Naive B cell (primary cell): Measurements from ENCODE around the gene ODF4. TPM values are rescaled to one million over a fixed set of nuclear protein-coding genes. Genes with fewer than 3 reads are reported as not detected.

Source experiments
- ATAC-seq, 2 donors: fragments of 150-1000 bp; cut with Tn5 transposase; 2 replicates each; pipeline ENCODE4 v1.10.0; 2021; ENCODE audit warnings: low read depth in 2 of 2, mild to moderate bottlenecking in 2 of 2, moderate library complexity in 2 of 2
- DNase-seq: peaks from one replicate; pipeline ENCODE4 v3.0.0; 2022
- H3K27ac Mint-ChIP-seq, 6 donors: one replicate each; pipeline ENCODE4 v1.8.0; 2020 to 2022; ENCODE audit warnings: mild to moderate bottlenecking in 6 of 6, mixed read lengths in 6 of 6, moderate library complexity in 5 of 6, inconsistent platforms in 2 of 6
- H3K27me3 Mint-ChIP-seq, 3 donors: one replicate each; pipeline ENCODE4 v1.8.0; 2021 to 2022; ENCODE audit warnings: mixed read lengths in 3 of 3, mild to moderate bottlenecking in 1 of 3
- H3K36me3 Mint-ChIP-seq, 2 donors: one replicate each; pipeline ENCODE4 v1.8.0; 2020 to 2022; ENCODE audit warnings: mixed read lengths in 2 of 2, inconsistent platforms in 1 of 2, mild to moderate bottlenecking in 1 of 2
- H3K4me1 Mint-ChIP-seq, 3 donors: one replicate each; pipeline ENCODE4 v1.8.0; 2020 to 2022; ENCODE audit warnings: mixed read lengths in 3 of 3, inconsistent platforms in 1 of 3, mild to moderate bottlenecking in 1 of 3, moderate library complexity in 1 of 3
- H3K4me3 Mint-ChIP-seq, 8 donors: one replicate each; pipeline ENCODE4 v1.8.0; 2020 to 2022; ENCODE audit warnings: mild to moderate bottlenecking in 8 of 8, mixed read lengths in 8 of 8, moderate library complexity in 8 of 8, inconsistent platforms in 2 of 8
- H3K9me3 Mint-ChIP-seq, 7 donors: one replicate each; pipeline ENCODE4 v1.8.0; 2020 to 2022; ENCODE audit warnings: mixed read lengths in 7 of 7, mild to moderate bottlenecking in 5 of 7, inconsistent platforms in 2 of 7, moderate library complexity in 1 of 7
- polyA plus RNA-seq, 6 donors: library from polyadenylated mRNA; unstranded; fragments of 300-500 nt; fragmentation: Illumina TruSeq; gene quantifications; one replicate each; pipeline ENCODE4 v1.2.3, GENCODE V29; 2021; ENCODE audit warnings: low read depth in 6 of 6

ODF4 gene
- polyA plus RNA-seq, result not detected

DNA sequence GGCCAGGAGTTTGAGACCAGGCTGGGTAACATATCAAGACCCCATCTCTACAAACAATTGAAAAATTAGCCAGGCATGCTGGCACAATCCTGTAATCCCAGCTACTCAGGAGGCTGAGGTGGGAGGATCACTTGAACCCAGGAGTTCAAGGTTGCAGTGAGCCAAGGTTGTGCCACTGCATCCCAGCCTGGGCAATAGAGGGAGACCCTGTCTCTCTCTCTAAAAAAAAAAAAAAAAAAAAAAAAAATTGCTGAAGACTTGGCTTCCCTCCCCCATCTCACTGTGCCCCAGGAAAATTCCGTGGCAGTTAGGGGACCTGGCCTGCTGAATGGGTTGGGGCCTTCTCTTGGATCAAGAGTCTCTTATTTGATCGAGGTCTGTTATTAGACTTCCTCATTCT, at the start of gene ODF4:
Gene ODF4, plus strand, starts transcription at position 301 of the 400 bp plus-strand sequence. CDS start 212 bp downstream, outside the sequence.
- ATAC-seq (no peak), DNase-seq (no peak)
- no peak within 1 kb of the TSS for H3K4me3 Mint-ChIP-seq
- H3K27ac Mint-ChIP-seq, result peak within 1 kb of the TSS in 1 of 6 donors; percentile 67
- no peaks in the 10 kb centered on the region for H3K9me3 Mint-ChIP-seq
- H3K36me3 Mint-ChIP-seq, result no peaks in the 10 kb centered on the region
- peaks cover 7 to 8% (median 7%) of the 10 kb centered on the region in 3 donors for H3K4me1 Mint-ChIP-seq
- H3K27me3 Mint-ChIP-seq, result peaks cover 7 to 13% (median 12%) of the 10 kb centered on the region in 3 donors

- Mint-ChIP-seq H3K4me1 (peaks cover 48 to 70% (median 64%) of the 10 kb centered on the region in 3 donors), H3K9me3 (no peaks in the 10 kb centered on the region), H3K4me3 (peak overlapping the region; percentile 60 to 98 (median 96)), H3K27me3 (no peaks in the 10 kb centered on the region), H3K36me3 (no peaks in the 10 kb centered on the region), H3K27ac (peak overlapping the region in 4 of 6 donors; percentile 82 to 95 (median 86))
- DNase-seq, result no peak
- ATAC-seq, result no peak
Observed at GRCh38 chr17:8290043-8290442, 49.6 kb upstream of the ODF4 start.

- no peaks in the 10 kb centered on the region for H3K9me3 Mint-ChIP-seq
- DNase-seq, result no peak
- no peak for ATAC-seq
- H3K4me3 Mint-ChIP-seq, result peak overlapping the region in 4 of 8 donors; percentile 37 to 68 (median 57)
- H3K4me1 Mint-ChIP-seq, result peaks cover 46 to 65% (median 52%) of the 10 kb centered on the region in 3 donors
- peak overlapping the region in 2 of 6 donors; percentile 36 to 71 for H3K27ac Mint-ChIP-seq
- no peaks in the 10 kb centered on the region for H3K36me3 Mint-ChIP-seq
- no peaks in the 10 kb centered on the region for H3K27me3 Mint-ChIP-seq
Observed at GRCh38 chr17:8292639-8293395, 46.8 kb upstream of the ODF4 start.

DNA sequence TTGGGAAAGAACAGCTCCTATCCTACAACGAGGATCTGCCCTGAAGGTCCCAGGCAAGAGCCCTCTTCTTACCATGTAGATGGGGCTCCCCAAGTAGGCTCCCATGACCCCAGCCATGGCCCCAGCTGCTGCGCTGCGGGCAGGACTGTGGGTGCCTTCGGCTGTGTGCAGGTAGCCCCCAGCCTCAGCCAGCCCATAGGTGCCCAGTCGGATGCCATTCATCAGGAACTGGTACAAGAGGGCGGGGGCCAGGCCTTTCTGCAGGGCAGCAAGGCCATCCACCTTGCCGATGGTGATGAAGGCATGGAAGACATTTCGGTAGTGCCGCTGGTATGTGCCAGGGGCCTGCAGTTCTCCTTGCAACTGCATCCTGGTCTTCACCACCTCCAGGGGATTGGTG, 45.3 kb upstream of the ODF4 start:
- no peaks in the 10 kb centered on the region for H3K9me3 Mint-ChIP-seq
- ATAC-seq (no peak), DNase-seq (no peak)
- peaks cover 38 to 49% (median 42%) of the 10 kb centered on the region in 3 donors for H3K4me1 Mint-ChIP-seq
- no peaks in the 10 kb centered on the region for H3K36me3 Mint-ChIP-seq
- H3K27ac Mint-ChIP-seq, result peak overlapping the region in 3 of 6 donors; percentile 87 to 95 (median 93)
- H3K4me3 Mint-ChIP-seq, result peak overlapping the region; percentile 85 to 97 (median 96)
- H3K27me3 Mint-ChIP-seq, result no peaks in the 10 kb centered on the region

GRCh38 chr17:8294814-8295316, 44.8 kb upstream of the ODF4 start:
- Mint-ChIP-seq H3K36me3 (no peaks in the 10 kb centered on the region), H3K4me3 (peak overlapping the region; percentile 85 to 97 (median 96)), H3K4me1 (peaks cover 33 to 44% (median 37%) of the 10 kb centered on the region in 3 donors), H3K27me3 (no peaks in the 10 kb centered on the region), H3K27ac (peak overlapping the region; percentile 63 to 96 (median 92)), H3K9me3 (no peaks in the 10 kb centered on the region)
- no peak for ATAC-seq
- DNase-seq, result no peak

- Mint-ChIP-seq H3K4me3 (peak overlapping the region in 3 of 8 donors; percentile 52 to 82 (median 54)), H3K4me1 (peaks cover 16 to 20% (median 18%) of the 10 kb centered on the region in 3 donors), H3K9me3 (no peaks in the 10 kb centered on the region), H3K27me3 (no peaks in the 10 kb centered on the region), H3K36me3 (no peaks in the 10 kb centered on the region), H3K27ac (peak overlapping the region in 5 of 6 donors; percentile 48 to 97 (median 63))
- DNase-seq (no peak), ATAC-seq (no peak)
Observed at GRCh38 chr17:8300226-8300625, 39.4 kb upstream of the ODF4 start.

GRCh38 chr17:8300627-8301242, 38.9 kb upstream of the ODF4 start:
- H3K9me3 Mint-ChIP-seq, result no peaks in the 10 kb centered on the region
- no peaks in the 10 kb centered on the region for H3K36me3 Mint-ChIP-seq
- H3K4me3 Mint-ChIP-seq, result peak overlapping the region in 3 of 8 donors; percentile 52 to 82 (median 54)
- peaks cover 13 to 16% (median 15%) of the 10 kb centered on the region in 3 donors for H3K4me1 Mint-ChIP-seq
- DNase-seq, result peak; percentile 66
- peak overlapping the region; percentile 27 to 97 (median 56) for H3K27ac Mint-ChIP-seq
- H3K27me3 Mint-ChIP-seq, result no peaks in the 10 kb centered on the region
- ATAC-seq, result peak; percentile 93 to 94

DNA sequence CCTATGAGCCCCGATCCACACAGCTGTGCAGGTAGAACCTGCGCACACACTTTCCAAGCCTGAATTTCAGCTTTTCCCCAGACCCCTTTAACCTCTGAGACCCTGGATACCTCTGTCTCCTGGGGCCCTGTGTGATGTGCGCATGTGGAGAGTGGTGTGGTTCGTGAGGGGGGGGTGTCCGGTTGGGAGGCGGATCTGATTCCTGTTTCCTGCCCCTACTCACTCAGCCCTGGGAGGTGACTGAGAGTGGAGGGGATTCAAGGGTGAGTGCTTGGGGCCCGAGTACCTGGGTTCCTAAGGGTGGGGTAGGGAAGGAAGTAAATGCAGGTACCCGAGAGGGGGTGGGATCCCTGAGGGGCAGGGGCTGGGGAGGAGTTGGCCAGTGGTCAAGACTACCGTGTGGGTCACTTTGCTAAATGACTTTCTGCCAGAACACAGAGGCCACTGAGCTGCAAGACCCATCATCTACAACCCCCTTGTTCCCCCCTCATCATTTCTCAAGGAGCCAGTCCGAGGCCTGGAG, 29.0 kb upstream of the ODF4 start:
- H3K9me3 Mint-ChIP-seq, result no peaks in the 10 kb centered on the region
- no peaks in the 10 kb centered on the region for H3K4me1 Mint-ChIP-seq
- H3K27ac Mint-ChIP-seq, result no peak overlapping the region
- H3K4me3 Mint-ChIP-seq, result no peak overlapping the region
- no peak for DNase-seq
- no peak for ATAC-seq
- H3K27me3 Mint-ChIP-seq, result peaks cover 6 to 53% (median 50%) of the 10 kb centered on the region in 3 donors
- H3K36me3 Mint-ChIP-seq, result no peaks in the 10 kb centered on the region

DNA sequence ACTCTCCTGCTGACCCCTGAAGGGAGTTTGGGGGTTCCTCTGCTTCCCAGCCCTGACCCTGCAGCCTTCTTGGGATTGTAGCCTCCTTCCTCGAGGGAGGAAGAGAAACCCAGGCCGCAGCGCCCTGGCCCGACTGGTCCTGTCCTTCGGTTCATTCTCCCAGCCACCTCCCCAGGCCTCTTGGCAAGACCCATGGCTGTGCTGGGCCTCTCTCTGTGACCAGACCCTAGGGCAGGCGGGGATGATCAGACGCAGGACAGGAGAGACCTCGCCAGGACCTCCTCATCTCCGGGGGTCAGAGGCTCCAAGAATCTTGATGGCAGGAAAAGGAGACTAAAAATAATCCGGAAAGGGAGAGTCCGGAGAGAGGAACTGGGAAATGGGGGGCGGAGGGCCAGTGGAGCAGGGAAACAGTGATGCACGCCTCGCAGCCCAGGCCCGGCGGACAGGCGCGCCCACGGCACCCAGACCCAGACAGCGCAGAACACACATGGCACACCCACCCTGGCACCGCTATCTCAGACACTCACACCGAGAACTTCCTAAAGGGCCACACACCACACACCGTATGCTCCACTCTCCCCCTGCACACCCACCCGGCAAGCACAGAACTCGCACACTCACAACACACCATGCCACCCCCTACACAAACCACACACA, 28.4 kb upstream of the ODF4 start:
- peaks cover 6 to 59% (median 56%) of the 10 kb centered on the region in 3 donors for H3K27me3 Mint-ChIP-seq
- H3K9me3 Mint-ChIP-seq, result no peaks in the 10 kb centered on the region
- H3K4me3 Mint-ChIP-seq, result no peak overlapping the region
- DNase-seq (no peak), ATAC-seq (no peak)
- no peaks in the 10 kb centered on the region for H3K36me3 Mint-ChIP-seq
- no peak overlapping the region for H3K27ac Mint-ChIP-seq
- no peaks in the 10 kb centered on the region for H3K4me1 Mint-ChIP-seq

DNA sequence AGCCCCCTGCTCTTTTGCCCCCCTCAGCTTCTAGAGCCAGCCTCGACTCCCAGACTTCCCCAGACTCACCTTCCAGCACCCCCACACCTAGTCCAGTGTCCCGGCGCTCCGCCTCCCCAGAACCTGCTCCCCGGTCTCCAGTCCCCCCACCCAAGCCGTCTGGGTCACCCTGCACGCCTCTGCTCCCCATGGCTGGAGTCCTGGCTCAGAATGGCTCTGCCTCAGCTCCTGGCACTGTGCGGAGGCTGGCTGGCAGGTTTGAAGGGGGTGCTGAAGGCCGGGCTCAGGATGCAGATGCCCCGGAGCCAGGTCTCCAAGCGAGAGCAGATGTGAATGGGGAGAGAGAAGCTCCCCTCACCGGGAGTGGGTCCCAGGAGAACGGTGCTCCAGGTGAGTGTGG, 27.4 kb upstream of the ODF4 start:
- no peak for DNase-seq
- H3K27ac Mint-ChIP-seq, result peak overlapping the region in 1 of 6 donors; percentile 51
- no peaks in the 10 kb centered on the region for H3K4me1 Mint-ChIP-seq
- no peaks in the 10 kb centered on the region for H3K36me3 Mint-ChIP-seq
- H3K4me3 Mint-ChIP-seq, result no peak overlapping the region
- H3K27me3 Mint-ChIP-seq, result peaks cover 6 to 64% (median 59%) of the 10 kb centered on the region in 3 donors
- no peak for ATAC-seq
- H3K9me3 Mint-ChIP-seq, result no peaks in the 10 kb centered on the region

- no peak overlapping the region for H3K4me3 Mint-ChIP-seq
- H3K27me3 Mint-ChIP-seq, result peaks cover 6 to 64% (median 59%) of the 10 kb centered on the region in 3 donors
- peak overlapping the region in 1 of 6 donors; percentile 62 for H3K27ac Mint-ChIP-seq
- no peaks in the 10 kb centered on the region for H3K36me3 Mint-ChIP-seq
- no peaks in the 10 kb centered on the region for H3K4me1 Mint-ChIP-seq
- DNase-seq (no peak), ATAC-seq (no peak)
- H3K9me3 Mint-ChIP-seq, result no peaks in the 10 kb centered on the region
Observed at GRCh38 chr17:8312726-8313600, 26.7 kb upstream of the ODF4 start.
